HEK293 (cell line): ENCODE results near the gene CDCP1.

Experiments used
- KLF7 ChIP-seq: fragments of 450-650 bp; formaldehyde crosslinking; IDR thresholded peaks from 2 replicates; pipeline ENCODE4 v1.5.1; 2016; ENCODE audit warnings: missing biosample characterization, missing genetic modification characterization, borderline replicate concordance
- ZBTB17 ChIP-seq: fragments of 450-650 bp; formaldehyde crosslinking; IDR thresholded peaks from 2 replicates; pipeline ENCODE4 v1.5.1; 2016; ENCODE audit warnings: missing biosample characterization, missing genetic modification characterization
- ZNF621 ChIP-seq: fragments of 450-650 bp; formaldehyde crosslinking; IDR thresholded peaks from 2 replicates; pipeline ENCODE4 v1.5.1; 2017; ENCODE audit warnings: missing biosample characterization, missing genetic modification characterization
- ZNF792 ChIP-seq: fragments of 450-650 bp; formaldehyde crosslinking; IDR thresholded peaks from 2 replicates; pipeline ENCODE4 v1.5.1; 2016; ENCODE audit warnings: missing biosample characterization, missing genetic modification characterization
- TF ChIP-seq, protein P1 (sequence below): fragments of 450-650 bp; formaldehyde crosslinking; IDR thresholded peaks from 2 replicates; pipeline ENCODE4 v1.5.1; 2016; ENCODE audit warnings: missing biosample characterization, missing genetic modification characterization, low read depth
- TF ChIP-seq, protein P2 (sequence below): fragments of 450-650 bp; formaldehyde crosslinking; IDR thresholded peaks from 2 replicates; pipeline ENCODE4 v1.5.1; 2016; ENCODE audit warnings: missing biosample characterization, missing genetic modification characterization

- TF ChIP-seq, protein P1, sequence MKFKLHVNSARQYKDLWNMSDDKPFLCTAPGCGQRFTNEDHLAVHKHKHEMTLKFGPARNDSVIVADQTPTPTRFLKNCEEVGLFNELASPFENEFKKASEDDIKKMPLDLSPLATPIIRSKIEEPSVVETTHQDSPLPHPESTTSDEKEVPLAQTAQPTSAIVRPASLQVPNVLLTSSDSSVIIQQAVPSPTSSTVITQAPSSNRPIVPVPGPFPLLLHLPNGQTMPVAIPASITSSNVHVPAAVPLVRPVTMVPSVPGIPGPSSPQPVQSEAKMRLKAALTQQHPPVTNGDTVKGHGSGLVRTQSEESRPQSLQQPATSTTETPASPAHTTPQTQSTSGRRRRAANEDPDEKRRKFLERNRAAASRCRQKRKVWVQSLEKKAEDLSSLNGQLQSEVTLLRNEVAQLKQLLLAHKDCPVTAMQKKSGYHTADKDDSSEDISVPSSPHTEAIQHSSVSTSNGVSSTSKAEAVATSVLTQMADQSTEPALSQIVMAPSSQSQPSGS (tag by site-specific recombination), result no peak
- no peak for TF ChIP-seq ZBTB17
- TF ChIP-seq, protein P2, sequence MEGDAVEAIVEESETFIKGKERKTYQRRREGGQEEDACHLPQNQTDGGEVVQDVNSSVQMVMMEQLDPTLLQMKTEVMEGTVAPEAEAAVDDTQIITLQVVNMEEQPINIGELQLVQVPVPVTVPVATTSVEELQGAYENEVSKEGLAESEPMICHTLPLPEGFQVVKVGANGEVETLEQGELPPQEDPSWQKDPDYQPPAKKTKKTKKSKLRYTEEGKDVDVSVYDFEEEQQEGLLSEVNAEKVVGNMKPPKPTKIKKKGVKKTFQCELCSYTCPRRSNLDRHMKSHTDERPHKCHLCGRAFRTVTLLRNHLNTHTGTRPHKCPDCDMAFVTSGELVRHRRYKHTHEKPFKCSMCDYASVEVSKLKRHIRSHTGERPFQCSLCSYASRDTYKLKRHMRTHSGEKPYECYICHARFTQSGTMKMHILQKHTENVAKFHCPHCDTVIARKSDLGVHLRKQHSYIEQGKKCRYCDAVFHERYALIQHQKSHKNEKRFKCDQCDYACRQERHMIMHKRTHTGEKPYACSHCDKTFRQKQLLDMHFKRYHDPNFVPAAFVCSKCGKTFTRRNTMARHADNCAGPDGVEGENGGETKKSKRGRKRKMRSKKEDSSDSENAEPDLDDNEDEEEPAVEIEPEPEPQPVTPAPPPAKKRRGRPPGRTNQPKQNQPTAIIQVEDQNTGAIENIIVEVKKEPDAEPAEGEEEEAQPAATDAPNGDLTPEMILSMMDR (tag by site-specific recombination), result no peak
- no peak for TF ChIP-seq ZNF792 (tag by site-specific recombination)
- no peak for TF ChIP-seq KLF7
- TF ChIP-seq ZNF621, result no peak
These were observed 35.7 kb downstream of the CDCP1 start for GRCh38 chr3:45110509-45110833.
